NCI-H345 (cell line): ENCODE measurements around the gene PYHIN1.

Source experiments
- DNase-seq: peaks from one replicate; lab custom pipeline; 2025; lab: John Stamatoyannopoulos, UW

Gene PYHIN1

DNA sequence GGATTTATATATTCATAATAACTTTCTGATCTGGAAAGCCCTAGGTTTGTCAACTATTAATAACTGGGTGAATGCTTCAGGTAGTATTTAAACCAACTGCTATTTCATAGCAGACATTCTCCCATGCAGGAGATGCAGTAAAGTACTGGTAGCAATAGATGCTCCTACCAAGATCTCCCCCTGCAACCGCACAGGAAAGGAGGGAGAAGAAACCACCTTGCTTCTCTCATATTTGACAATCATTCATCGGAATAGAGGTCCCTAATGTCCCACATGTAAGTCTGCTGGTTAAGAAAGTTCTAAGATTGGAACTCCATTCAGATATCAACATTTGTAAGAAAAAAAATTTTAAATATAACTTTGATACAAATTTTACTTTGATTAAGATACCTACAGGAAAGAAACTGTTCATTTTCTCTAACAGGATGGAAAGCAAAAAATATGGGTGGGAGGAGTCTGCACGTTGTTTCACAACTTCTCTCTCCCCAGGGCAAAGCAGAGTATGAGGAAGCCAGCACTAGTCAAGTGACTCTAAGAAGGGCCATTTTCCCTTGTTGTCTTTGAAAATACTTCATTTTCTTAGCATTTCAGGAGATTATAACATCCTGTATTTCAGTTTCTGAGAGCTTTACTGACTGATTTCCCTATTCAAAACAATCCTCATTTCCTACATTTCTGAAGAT lies at the start of gene PYHIN1:
PYHIN1 (plus strand) TSS at position 498 of the 683 bp plus-strand sequence. CDS start 5,359 bp downstream, outside the sequence.
- DNase-seq = no peak

DNA sequence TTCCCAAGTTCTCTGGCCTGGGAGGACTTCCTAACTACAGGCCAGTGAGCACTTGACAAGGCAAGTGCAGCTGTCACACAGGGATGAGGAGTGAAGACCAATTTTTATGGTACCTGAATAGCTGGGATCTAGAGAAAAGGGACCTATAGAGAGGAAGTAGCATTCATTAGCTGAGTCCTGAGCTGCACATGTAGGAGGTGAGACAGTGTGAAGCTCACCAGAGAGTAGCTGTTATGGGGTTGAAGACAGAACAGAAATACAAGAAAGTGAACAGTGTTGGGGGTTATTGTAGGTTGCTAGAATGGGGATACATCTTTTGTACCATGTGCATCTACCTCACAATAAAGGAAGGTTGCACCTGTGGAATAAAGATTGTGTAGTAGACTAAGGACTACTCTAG lies 37.7 kb upstream of the PYHIN1 start:
- DNase-seq = no peak

DNA sequence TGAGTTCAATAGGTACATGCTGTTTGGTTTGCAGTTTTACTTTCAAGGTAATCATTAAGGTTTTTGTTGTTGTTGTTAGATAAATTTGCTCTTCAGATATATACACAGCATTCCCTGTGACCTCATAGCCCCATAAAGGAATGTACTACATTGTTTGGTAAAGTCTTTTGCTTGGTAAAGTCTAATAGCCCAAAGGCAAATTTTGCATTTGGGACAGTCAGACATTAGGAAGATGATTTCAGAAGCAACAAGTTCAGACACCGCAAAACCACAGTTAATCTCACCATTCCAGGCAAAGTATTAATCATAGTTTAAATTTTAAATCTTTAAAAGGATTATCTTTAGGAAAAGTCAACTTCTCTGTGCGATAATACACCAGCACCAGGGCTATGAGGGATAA lies 32.6 kb upstream of the PYHIN1 start:
- DNase-seq = no peak

DNA sequence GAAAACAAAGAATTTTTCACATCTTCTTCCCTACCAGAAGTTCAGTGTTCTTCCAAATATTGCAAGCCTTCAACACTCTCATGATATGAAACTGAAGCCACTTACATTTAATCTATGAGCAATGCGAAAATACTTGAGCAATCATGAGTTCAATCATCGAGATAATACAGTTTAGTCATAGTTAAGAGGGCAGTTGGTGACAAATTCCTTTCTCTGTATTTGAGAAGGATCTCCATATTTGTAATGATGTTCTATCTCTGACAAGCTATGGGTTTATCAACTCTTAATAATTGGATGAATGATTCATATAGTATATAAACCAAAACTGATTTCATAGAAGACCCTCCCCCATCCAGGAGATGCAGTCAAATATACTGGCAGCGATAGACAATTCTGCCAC lies 29.7 kb upstream of the PYHIN1 start:
- no peak for DNase-seq

DNA sequence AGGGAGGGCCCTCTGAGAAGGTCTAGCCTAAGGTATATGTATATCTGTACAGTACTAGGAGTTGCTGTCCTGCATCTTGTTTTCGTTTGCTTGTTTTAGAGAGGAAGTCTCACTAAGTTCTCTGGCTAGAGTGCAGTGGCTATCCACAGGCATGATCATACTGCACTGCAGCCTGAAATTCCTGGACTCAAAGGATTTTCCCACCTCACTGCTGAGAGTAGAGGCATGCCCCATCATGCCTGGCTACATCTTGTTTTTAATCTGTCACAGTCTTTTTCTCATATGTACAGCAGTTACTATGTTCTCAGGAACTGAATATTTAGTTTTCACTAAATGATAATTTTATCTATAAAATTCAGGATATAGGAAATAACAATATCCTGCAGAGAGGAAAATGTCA lies 15.3 kb upstream of the PYHIN1 start:
- no peak for DNase-seq

DNA sequence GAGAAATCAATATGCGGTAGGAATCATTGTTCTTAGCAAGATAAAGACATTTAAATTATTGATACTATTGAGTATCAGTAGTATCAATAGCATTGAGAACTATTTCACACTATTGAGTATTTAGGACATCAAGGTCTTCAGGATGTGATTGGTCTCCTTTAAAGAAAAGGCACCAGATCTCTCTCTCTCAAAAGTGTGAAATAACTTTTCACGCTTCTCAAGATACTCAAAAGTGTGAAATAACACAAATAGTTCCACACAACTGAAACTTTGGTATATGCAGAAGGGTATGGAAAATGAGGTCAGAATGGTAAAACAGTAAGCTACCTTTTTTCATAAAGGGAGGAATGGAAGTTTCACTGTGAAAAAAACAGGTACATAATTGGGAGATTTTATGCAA lies 6.7 kb upstream of the PYHIN1 start:
- DNase-seq = no peak

DNA sequence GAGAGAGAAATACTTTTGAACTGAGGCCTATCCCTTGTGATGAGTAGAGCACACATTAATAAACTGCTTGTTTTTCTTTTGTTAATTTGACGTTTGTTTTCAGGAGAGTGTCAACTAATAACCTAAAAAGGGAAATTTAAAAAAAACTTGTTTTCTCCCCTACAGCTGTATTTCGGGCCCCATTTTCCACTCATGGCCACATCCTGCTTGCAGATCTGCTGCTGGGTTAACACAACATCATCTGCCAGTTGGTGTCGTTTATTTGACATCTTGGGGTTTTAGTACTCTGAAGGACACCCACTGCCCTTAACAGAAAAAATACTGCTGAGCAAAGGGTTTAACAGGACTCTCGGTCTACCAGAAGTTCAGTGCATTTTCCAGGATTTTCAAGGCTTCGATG lies 848 bp upstream of the PYHIN1 start:
- no peak for DNase-seq

DNA sequence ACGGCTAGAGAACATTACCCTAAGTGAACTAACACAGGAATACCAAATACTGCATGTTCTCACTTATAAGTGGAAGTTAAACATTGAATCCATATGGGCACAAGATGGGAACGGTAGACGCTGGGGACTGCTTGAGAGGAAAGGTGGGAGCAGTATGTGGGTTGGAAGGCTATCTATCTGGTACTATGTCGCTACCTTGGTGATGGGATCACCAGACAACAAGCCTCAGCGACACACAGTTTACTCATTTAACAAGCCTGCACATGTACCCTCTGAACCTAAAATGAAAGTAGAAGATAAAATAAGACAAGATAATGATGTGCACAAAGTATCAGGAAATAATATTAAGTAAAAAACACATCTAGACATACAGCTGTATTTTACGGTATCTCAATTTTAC lies 819 bp downstream of the PYHIN1 start:
- DNase-seq = no peak

DNA sequence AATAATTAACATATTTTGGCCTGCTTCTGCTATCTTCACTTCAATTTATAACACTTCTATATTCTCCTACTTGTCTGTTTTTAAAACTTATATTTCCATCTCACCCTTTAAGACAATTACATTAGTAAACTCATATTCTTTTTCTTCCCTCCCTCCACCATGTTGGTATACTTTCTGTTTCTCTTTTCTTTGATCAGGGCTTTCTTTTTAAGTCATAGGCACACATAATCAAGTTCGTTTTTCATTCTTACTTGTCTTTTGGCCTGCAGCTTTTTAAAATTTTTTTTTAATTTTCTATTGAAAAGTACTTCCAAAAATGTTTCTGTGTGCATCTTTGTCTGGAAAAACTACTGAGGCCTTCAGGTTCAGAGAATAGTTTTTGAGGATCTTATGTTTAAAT lies 2.3 kb downstream of the PYHIN1 start:
- DNase-seq = no peak

DNA sequence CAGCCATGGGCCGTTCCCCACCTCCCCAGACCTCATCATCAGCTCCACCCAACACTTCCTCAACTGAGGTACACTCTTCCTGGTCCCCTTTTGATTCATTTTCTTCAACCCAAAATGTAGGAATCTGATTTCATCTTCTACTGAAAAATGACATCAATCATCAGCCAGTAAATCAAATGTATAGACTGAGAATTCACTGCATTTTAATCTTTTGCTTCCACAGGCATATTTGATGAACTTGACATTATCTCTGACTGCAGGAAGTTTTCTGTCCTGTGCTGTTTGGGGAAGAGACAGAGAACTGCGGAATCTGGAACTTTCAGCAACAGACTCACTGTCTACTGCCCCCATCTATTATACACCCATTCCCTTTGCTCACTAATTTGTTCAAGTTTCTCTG lies 7.8 kb downstream of the PYHIN1 start:
- DNase-seq = no peak

DNA sequence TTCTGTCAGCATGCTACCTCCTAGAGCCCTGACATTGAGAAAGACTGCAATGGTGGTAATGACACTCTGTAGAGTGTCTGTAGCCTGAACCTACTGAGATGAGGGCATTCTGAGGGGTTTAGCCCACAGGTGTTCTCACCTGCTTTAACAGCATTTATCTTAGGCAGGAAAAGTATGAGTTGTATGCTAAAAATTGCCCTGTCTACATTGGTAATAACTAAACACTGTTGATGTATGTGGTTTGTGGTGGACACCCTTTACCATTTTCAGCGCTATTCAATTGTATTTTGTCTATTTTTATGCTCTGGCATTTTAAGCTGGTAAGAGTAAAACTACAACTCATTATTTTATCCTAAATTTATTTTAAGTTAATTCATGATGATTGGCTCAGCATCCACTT lies 10.0 kb downstream of the PYHIN1 start:
- no peak for DNase-seq

DNA sequence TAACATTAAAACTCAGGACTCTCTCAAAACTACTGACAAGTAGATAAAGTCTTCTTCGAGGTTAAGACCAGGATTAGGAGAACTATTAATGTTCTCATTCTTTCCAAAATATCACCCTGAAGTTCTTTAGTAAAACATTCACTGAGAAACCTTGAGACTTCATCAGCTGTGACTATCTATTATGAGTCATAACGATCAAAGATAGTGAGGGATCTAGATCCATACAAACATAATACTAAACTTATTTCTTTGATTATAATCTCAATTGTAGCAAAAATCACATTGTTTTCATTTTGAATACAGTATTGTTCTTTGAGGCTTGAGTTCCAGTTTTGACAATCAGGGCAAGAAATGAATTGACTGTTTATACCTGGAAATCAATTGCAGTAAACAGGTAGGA lies 11.1 kb downstream of the PYHIN1 start:
- DNase-seq = no peak

DNA sequence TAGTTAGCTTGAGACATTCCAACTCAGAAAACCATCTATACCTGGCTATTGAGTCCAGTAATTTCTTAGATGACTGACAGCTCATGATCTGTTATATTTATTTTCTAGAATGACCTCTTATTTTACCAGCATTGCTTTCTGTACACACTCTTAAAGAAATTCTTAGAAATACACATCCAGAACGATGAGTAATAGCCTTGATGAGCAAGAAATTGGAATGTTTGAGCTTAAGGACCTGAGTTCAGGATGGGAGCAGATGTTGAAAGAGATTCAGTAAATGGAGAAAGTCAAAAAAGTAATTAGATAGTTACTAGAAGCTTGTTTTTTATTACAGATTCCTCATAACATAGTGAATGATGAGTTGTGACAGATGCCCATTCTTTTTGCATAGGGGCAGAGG lies 11.7 kb downstream of the PYHIN1 start:
- no peak for DNase-seq

DNA sequence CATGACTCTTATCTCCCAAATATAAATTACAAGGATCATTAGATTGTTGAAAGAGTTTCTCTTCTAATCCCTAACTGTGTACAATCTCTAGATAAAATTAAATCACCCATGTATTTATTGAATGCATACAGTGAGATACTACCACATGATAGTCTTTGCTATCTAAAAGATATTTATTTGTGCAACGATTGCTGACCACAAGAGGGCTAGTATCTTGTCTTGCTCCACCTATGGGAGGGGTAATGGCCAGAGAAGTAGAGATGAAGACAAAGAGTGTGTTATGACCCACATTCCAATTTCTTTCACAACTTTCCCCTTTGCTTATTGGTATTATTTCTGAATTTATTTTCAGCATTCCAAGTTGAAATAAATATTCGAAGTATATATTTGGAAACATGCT lies 13.7 kb downstream of the PYHIN1 start:
- no peak for DNase-seq

DNA sequence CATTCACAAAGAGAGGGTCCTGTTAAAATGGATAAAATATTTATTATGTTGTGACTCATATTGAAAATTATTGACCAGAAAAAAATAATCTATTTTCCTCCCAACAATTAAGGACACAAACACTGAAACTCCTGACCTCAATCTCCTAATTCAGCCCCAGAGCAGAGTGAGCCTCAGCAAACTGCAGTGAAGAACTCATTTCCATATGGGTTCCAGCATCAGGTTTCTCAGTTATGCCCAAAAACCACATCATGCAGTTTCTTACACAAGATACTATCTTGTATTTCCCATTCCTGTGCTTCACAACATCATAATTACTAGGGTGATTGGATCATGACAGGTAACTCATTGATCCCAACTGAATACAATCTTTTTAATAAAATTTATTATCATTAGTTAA lies 15.4 kb downstream of the PYHIN1 start:
- no peak for DNase-seq

DNA sequence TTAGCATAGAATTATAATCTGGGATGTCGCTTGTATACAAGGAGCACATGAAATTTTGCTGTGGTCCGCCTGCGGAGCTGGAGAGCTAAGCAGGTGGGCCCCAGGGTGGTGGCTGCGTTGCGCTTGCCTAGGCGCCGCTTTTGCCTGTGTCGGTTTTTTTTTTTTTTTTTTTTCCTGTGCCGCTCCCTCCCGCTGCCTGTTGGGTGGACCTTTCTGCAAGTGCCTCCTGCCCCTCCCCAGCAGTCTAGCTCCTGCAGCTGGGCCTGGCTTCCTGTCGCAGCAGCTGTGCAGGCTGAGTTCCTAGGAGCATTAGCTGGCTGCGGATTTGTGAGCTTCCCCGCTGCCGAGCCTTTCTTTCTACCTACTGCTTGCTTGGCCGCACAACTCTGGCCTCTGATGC lies 20.6 kb downstream of the PYHIN1 start:
- DNase-seq = no peak

DNA sequence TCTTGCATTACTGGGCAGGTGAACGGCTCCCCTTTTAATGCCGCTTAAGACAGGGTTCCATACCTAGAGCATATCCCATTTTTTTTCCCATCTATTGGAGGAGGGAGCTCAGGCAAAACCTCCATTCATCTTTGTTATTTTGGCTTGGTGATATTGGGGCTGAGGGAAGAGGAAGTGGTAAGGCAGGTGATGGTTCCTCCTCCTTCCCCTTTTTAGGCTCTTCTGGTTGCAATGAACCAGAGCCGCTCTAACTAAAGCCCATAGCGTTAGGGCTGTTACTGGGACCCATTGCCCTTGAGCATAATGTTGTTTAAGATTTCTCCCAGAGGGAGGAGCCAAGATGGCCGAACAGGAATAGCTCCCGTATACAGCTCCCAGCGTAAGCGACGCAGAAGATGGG lies 21.1 kb downstream of the PYHIN1 start:
- no peak for DNase-seq

DNA sequence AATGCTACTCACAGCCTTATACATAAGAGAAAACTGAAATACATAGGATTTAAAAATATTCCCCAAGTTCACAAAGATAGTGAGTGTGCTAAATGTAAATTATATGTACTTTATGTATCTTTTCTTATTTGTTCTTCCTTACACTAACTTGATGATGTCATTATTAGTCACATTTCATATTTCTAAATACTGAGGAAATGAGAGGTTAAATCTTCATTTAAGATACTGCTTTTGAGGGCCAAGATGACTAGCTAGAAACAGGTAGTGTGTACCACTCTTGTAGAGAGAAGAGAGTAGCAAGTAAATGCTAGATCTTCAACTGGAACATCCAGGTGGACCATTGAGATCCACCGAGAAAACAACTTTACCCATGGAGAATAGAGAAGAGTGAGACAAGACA lies 29.8 kb downstream of the PYHIN1 start:
- no peak for DNase-seq

DNA sequence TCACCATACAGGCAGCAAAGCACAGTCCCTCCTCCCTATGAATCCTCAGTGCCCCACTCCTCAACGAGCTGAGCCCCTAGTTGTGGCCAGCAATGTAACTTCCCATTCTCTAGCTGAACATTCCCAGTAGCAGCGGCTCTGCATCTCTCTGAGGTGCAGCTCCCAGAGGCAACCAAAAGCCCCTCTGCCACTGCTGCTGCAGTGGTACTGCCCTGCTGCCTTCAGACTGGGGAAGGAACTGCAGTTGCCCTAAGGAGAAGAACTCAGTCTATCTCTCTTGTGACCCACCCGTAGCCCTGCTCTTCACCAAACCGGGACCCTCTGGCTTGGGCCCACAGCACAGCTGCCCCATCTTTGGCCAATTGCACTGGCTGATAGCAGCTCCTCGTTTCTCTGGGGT lies 31.6 kb downstream of the PYHIN1 start:
- no peak for DNase-seq

DNA sequence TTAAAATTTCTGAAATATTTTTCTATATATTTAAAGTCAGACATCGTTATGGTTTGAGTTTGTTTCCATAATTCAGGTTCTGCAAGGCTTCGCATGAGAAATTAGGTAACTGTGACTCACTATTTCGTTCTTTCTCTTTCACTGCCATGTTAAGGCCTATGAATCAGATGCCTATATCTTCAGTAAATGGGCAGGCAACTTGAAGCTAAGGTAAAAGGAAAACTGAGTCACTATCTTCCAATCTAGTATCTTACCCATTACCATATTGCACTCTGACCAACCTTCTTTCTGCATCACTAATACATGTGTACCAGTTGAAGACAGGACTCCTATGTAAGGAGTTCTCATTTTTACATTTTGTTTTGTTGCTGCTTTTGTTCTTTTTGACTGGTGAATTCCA lies 37.8 kb downstream of the PYHIN1 start:
- DNase-seq = no peak

DNA sequence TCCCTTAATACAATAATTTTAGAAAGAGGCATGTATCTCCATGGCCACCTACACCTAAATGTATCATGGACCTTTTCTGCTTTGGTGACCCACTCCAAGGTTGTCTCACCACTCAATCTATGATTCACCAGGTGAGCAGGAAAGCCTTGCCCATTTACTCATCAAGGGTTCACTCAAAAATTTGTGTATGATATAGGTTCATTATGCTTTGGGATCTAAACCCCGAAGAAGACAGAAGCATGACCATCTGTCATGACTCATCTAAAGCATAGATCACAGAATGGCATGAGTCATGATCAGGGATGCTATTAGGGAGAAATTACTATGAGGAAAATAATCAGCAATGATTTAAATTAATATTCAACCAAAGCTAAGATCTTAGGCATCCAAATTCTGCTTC lies 38.5 kb downstream of the PYHIN1 start:
- DNase-seq = no peak

DNA sequence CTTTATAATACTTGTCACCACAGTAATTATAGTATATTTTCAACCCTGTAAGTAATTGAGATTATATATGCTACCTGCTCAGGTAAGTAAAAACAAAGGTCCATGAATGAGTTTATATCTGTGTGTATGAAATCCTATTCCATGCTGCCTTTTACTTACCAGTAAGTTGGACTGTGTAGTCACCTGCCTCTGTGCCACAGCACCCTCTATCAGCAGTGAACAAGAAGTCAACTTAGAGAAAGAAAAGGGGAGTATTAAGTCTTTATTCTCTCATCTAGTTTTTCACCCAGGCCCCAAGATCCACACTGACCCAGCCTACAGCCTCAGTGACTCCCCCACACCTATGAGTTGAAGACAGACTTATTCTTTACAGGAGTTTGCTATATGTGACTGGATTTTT lies 41.5 kb downstream of the PYHIN1 start:
- DNase-seq = no peak

DNA sequence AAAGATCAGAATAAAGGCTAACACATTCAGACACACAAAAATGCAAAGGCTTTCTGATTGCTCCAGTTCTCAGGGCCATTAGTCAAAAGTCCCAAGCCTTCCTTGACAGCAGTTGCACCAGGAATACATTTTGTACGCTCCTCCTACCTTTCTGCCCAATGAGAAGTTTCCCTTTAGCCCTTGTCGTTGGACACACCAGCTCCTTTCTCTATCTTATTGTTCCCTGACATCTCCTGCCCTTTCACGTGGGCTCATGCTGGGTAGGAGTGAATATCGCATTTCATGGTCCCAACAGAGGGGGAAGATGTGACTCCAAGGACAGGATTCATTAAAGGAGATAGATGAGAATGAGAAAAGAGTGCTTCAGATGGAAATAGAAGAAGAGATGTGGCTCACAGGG lies 44.9 kb downstream of the PYHIN1 start:
- DNase-seq = no peak

DNA sequence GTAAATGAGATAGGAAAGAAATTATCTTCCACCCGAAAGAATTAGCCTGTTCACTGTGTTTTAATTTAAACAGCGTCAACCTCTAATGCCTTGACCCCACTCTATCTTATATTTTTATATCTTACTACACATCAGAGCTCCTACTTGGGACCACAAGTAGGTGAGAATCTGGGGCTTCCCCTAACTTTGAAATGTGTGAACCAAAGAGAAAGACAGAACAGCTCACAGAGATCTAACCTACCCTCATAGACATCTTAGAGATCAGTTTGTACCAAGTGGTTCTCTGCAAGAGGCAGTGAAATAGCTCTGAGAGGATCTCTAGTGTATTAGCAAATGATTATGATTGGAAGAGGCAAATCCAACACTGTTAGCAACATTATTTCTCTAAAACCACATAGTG lies 47.4 kb downstream of the PYHIN1 start:
- DNase-seq = no peak

DNA sequence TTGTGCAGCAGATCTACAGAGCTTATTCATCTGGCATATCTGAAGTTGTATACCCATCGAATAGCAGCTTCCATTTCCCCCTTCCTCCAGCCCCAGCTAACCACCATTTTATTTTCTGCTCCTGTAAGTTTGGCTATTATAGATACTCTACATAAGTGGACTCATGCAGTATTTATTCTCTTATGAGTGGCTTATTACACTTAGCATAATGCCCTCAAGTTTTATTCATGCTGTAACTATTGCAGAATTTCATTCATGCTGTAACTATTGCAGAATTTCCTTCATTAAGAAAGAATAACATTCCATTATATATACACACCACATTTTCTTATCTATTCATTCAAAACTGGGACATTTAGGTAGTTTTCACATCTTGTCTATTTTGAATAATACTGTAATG lies 47.9 kb downstream of the PYHIN1 start:
- no peak for DNase-seq
